ENCODE data around the gene ANKRD12. TPM values are rescaled to one million over a fixed set of nuclear protein-coding genes. Genes with fewer than 3 reads are reported as not detected.

Gene ANKRD12
- total RNA-seq, 1 experiment from 2014 or later = 30.7 TPM

DNA sequence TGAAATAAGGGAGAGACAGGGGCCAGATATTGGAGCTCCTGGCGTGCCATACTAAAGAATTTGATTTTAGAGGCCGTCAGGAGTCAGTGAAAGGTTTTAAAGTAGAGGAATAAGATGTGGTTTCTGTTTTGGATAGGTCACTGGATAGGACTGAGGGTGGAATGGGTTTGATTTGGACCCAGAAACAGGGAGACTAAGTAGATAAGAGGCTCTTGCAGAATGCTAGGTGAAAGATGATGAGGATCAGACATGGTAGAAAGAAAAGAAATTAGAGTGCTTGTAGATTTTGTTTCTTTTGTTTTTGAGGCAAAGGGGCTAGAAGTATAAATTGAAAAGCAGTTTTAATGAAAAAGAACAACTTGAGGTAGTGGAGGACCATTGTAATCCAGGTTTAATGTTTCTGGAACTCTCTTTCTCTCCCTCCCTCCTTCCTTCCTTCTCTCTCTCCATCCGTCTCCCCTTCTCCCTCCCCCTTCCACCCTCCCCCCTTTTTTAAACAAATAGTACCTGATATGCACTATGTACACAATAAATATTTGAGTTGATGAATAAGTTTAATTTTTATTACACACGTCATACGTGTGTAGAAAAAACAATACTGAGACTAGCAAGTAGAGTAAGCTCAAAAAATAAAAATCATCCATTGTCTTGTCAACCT, 32.2 kb upstream of the ANKRD12 start:
- peak overlapping the region; percentile 93 for H3K27ac ChIP-seq (ENCODE audit: low read length)
- no peaks in the 10 kb centered on the region for H3K27me3 ChIP-seq (ENCODE audit: control insufficient read depth, insufficient read depth, low read length)
- ChIA-PET POLR2A (no interaction called here), CTCF (interaction anchor here (0.6 kb wide), 2 partner anchors 262 to 452 kb away, joined by 5 to 11 read pairs; no protein-coding TSS in a partner anchor)
- H3K4me3 ChIP-seq (ENCODE audit: low read depth in 2 of 2, low read length in 2 of 2) = peak overlapping the region; percentile 66 to 77
- H3K36me3 ChIP-seq (ENCODE audit: control insufficient read depth, insufficient read depth, low read length) = peaks cover 5% of the 10 kb centered on the region
- no peaks in the 10 kb centered on the region for H3K9me3 ChIP-seq (ENCODE audit: control insufficient read depth, insufficient read depth, low read depth, low read length)
- ATAC-seq (no peak), DNase-seq (ENCODE audit: low read depth, low spot score) (no peak)
- intact Hi-C loops (cut with micrococcal nuclease; ENCODE audit: unreplicated experiment) (no loop called here), in situ Hi-C loops (cut with HindIII; ENCODE audit: low pct_unique_long_range_greater_than_20kb, low sequenced_read_pairs) (no loop called here)
- no TSS peak for BruUV-seq (replicated peaks)
- H3K4me1 ChIP-seq (ENCODE audit: control insufficient read depth, insufficient read depth, low read length) = peaks cover 47% of the 10 kb centered on the region
- TF ChIP-seq TCF7L2 (IDR thresholded peaks at IDR 0.05; ENCODE audit: low read depth, low read length) = no peak
- TF ChIP-seq, protein P1, sequence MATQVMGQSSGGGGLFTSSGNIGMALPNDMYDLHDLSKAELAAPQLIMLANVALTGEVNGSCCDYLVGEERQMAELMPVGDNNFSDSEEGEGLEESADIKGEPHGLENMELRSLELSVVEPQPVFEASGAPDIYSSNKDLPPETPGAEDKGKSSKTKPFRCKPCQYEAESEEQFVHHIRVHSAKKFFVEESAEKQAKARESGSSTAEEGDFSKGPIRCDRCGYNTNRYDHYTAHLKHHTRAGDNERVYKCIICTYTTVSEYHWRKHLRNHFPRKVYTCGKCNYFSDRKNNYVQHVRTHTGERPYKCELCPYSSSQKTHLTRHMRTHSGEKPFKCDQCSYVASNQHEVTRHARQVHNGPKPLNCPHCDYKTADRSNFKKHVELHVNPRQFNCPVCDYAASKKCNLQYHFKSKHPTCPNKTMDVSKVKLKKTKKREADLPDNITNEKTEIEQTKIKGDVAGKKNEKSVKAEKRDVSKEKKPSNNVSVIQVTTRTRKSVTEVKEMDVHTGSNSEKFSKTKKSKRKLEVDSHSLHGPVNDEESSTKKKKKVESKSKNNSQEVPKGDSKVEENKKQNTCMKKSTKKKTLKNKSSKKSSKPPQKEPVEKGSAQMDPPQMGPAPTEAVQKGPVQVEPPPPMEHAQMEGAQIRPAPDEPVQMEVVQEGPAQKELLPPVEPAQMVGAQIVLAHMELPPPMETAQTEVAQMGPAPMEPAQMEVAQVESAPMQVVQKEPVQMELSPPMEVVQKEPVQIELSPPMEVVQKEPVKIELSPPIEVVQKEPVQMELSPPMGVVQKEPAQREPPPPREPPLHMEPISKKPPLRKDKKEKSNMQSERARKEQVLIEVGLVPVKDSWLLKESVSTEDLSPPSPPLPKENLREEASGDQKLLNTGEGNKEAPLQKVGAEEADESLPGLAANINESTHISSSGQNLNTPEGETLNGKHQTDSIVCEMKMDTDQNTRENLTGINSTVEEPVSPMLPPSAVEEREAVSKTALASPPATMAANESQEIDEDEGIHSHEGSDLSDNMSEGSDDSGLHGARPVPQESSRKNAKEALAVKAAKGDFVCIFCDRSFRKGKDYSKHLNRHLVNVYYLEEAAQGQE (IDR thresholded peaks at IDR 0.05; ENCODE audit: insufficient read depth in 1 of 2, low read depth in 2 of 2, low read length in 1 of 2) = no peak
- no peak for TF ChIP-seq SIN3A (IDR thresholded peaks at IDR 0.05; ENCODE audit: borderline replicate concordance, insufficient read depth, low read depth, low read length)
- no peak for TF ChIP-seq POLR2AphosphoS5 (IDR thresholded peaks at IDR 0.05; ENCODE audit: low read depth, low read length)
- TF ChIP-seq, protein P2, sequence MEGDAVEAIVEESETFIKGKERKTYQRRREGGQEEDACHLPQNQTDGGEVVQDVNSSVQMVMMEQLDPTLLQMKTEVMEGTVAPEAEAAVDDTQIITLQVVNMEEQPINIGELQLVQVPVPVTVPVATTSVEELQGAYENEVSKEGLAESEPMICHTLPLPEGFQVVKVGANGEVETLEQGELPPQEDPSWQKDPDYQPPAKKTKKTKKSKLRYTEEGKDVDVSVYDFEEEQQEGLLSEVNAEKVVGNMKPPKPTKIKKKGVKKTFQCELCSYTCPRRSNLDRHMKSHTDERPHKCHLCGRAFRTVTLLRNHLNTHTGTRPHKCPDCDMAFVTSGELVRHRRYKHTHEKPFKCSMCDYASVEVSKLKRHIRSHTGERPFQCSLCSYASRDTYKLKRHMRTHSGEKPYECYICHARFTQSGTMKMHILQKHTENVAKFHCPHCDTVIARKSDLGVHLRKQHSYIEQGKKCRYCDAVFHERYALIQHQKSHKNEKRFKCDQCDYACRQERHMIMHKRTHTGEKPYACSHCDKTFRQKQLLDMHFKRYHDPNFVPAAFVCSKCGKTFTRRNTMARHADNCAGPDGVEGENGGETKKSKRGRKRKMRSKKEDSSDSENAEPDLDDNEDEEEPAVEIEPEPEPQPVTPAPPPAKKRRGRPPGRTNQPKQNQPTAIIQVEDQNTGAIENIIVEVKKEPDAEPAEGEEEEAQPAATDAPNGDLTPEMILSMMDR (IDR thresholded peaks at IDR 0.05) = no peak

DNA sequence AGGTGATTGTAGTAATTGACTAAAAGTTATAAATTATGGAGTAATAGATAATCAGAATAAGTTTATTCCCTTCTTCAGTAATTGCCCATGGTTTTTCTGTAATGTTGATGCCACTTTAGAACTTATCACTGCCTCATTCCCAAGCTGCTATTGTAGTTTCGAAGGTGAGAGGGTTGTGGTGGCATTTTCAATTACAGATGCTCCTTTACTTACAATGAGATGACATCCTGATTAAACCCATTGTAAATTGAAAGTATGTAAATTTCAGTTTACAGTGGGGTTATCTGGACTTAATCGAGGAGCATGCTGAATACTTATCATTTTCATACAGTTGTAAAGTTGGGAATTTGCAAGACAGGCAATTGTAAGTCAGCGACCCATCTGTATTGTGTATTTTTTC, 31.2 kb upstream of the ANKRD12 start:
- ChIA-PET POLR2A (no interaction called here), CTCF (interaction anchor here (0.6 kb wide), 1 partner anchor 35 kb away, joined by 3 read pairs; no protein-coding TSS in a partner anchor)
- H3K27ac ChIP-seq (ENCODE audit: low read length) = no peak overlapping the region; the same call in 1 of the 2 replicates
- H3K9me3 ChIP-seq (ENCODE audit: control insufficient read depth, insufficient read depth, low read depth, low read length) = no peaks in the 10 kb centered on the region
- TF ChIP-seq SIN3A (IDR thresholded peaks at IDR 0.05; ENCODE audit: borderline replicate concordance, insufficient read depth, low read depth, low read length) (no peak), TCF7L2 (IDR thresholded peaks at IDR 0.05; ENCODE audit: low read depth, low read length) (no peak), POLR2AphosphoS5 (IDR thresholded peaks at IDR 0.05; ENCODE audit: low read depth, low read length) (no peak)
- TF ChIP-seq, protein P1 (IDR thresholded peaks at IDR 0.05; ENCODE audit: insufficient read depth in 1 of 2, low read depth in 2 of 2, low read length in 1 of 2) = no peak
- TF ChIP-seq, protein P2 (IDR thresholded peaks at IDR 0.05) = no peak
- in situ Hi-C loops (cut with HindIII; ENCODE audit: low pct_unique_long_range_greater_than_20kb, low sequenced_read_pairs) = no loop called here
- no TSS peak for BruUV-seq (replicated peaks)
- H3K4me1 ChIP-seq (ENCODE audit: control insufficient read depth, insufficient read depth, low read length) = peaks cover 57% of the 10 kb centered on the region
- H3K4me3 ChIP-seq (ENCODE audit: low read depth in 2 of 2, low read length in 2 of 2) = peak overlapping the region in 1 of 2 experiments; percentile 66; a peak in 2 of 4 replicates
- no peak for ATAC-seq
- intact Hi-C loops (cut with micrococcal nuclease; ENCODE audit: unreplicated experiment) = no loop called here
- H3K36me3 ChIP-seq (ENCODE audit: control insufficient read depth, insufficient read depth, low read length) = peaks cover 5% of the 10 kb centered on the region
- no peak for DNase-seq (ENCODE audit: low read depth, low spot score)
- no peaks in the 10 kb centered on the region for H3K27me3 ChIP-seq (ENCODE audit: control insufficient read depth, insufficient read depth, low read length)
